Measurements from ENCODE around the gene LMBR1.

DNA sequence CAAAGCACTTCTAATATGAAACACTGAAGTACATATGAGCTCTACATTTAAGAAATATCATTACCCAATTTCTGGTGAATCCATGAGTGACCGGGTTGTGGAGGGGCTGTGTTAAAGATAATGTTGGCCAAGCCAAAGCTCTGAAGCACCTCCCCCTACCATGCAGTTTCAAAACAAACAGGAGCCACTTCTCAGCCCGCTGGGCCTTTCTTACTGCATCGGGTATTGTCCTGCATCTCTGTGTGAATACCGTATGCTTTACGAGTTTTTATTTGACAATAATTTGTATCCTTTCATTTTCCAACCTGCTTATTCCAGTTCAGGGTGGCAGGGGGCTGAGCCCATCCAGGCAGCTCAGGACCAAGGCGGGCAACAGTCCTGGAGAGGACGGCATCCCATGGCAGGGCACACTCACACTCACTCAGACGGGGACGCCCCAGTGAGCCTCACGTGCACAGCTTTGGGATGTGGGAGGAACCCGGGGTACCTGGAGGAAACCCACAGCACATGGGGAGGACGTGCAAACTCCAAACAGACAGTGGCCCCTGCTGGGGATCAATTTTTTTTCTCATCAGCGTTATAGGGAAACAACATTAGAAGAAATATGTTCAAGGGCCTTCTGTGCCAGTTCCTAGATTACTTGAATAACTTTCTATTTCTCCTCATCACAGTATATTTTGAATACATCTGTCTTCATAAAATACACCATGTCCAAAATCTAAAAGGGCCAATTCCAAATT lies 250.5 kb downstream of the LMBR1 start:
- TF ChIP-seq, protein P1, sequence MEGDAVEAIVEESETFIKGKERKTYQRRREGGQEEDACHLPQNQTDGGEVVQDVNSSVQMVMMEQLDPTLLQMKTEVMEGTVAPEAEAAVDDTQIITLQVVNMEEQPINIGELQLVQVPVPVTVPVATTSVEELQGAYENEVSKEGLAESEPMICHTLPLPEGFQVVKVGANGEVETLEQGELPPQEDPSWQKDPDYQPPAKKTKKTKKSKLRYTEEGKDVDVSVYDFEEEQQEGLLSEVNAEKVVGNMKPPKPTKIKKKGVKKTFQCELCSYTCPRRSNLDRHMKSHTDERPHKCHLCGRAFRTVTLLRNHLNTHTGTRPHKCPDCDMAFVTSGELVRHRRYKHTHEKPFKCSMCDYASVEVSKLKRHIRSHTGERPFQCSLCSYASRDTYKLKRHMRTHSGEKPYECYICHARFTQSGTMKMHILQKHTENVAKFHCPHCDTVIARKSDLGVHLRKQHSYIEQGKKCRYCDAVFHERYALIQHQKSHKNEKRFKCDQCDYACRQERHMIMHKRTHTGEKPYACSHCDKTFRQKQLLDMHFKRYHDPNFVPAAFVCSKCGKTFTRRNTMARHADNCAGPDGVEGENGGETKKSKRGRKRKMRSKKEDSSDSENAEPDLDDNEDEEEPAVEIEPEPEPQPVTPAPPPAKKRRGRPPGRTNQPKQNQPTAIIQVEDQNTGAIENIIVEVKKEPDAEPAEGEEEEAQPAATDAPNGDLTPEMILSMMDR (IDR thresholded peaks at IDR 0.05; ENCODE audit: low read depth, low read length, poor library complexity, severe bottlenecking): no peak
- no peak for TF ChIP-seq EZH2phosphoT487 (IDR thresholded peaks at IDR 0.05; ENCODE audit: borderline replicate concordance, low read length)

Measured in DOHH2 (cell line).